ENCODE results near the gene GORASP1. TPM values are rescaled to one million over a fixed set of nuclear protein-coding genes. Genes with fewer than 3 reads are reported as not detected.

The GORASP1 gene
- total RNA-seq, 5 donors from 2014 or later (not counting 1 experiment from before 2014, with no cell fraction given): 26.7 to 55.5 (median 41.5) TPM

GRCh38 chr3:39122813-39123212, 15.4 kb upstream of the GORASP1 start:
- Histone ChIP-seq H3K9me3 (no peaks in the 10 kb centered on the region), H3K36me3 (ENCODE audit: control insufficient read depth in 2 of 2, extremely low read depth in 1 of 2, insufficient read depth in 1 of 2, low read length in 1 of 2) (no peaks in the 10 kb centered on the region), H3K27ac (ENCODE audit: low read length) (no peak overlapping the region), H3K27me3 (replicated peaks in 1 of 2; ENCODE audit: control insufficient read depth in 2 of 2, extremely low read depth in 1 of 2, insufficient read depth in 2 of 2, low read length in 1 of 2) (peaks cover 0 to 9% of the 10 kb centered on the region in 2 experiments), H3K4me3 (ENCODE audit: control insufficient read depth in 1 of 2, extremely low read depth in 1 of 2, low read length in 1 of 2) (no peak overlapping the region), H3K4me1 (ENCODE audit: control insufficient read depth in 1 of 2, extremely low read depth in 1 of 2, insufficient read depth in 2 of 2, low read length in 2 of 2) (peaks cover 5 to 10% of the 10 kb centered on the region in 2 experiments)
- WGBS (ENCODE audit: insufficient coverage): no CpG with 5 or more reads among the region's 1 CpG
- H3K27me3 Mint-ChIP-seq: no peaks in the 10 kb centered on the region
- peaks cover 15 to 22% (median 18%) of the 10 kb centered on the region in 3 donors for H3K4me1 Mint-ChIP-seq
- CTCF ChIA-PET: no interaction called here
- H3K36me3 Mint-ChIP-seq: peaks cover 10% of the 10 kb centered on the region
- no peak for ATAC-seq (replicated peaks in 1 of 4)
- H3K9me3 Mint-ChIP-seq: no peaks in the 10 kb centered on the region
- no peak overlapping the region for H3K27ac Mint-ChIP-seq
- DNase-seq: no peak
- H3K4me3 Mint-ChIP-seq: no peak overlapping the region
- POLR2A ChIA-PET: no interaction called here

GRCh38 chr3:39121621-39122020, 14.2 kb upstream of the GORASP1 start:
- H3K36me3 ChIP-seq (ENCODE audit: control insufficient read depth in 2 of 2, extremely low read depth in 1 of 2, insufficient read depth in 1 of 2, low read length in 1 of 2): no peaks in the 10 kb centered on the region
- Mint-ChIP-seq H3K9me3 (no peaks in the 10 kb centered on the region), H3K27ac (no peak overlapping the region), H3K4me1 (peaks cover 3 to 11% (median 6%) of the 10 kb centered on the region in 3 donors), H3K27me3 (no peaks in the 10 kb centered on the region), H3K36me3 (peaks cover 14% of the 10 kb centered on the region), H3K4me3 (no peak overlapping the region)
- DNase-seq: no peak
- POLR2A ChIA-PET: no interaction called here
- no peak overlapping the region for H3K4me3 ChIP-seq (ENCODE audit: control insufficient read depth in 1 of 2, extremely low read depth in 1 of 2, low read length in 1 of 2)
- no peak for ATAC-seq (replicated peaks in 1 of 4)
- H3K27ac ChIP-seq (ENCODE audit: low read length): no peak overlapping the region
- no peaks in the 10 kb centered on the region for H3K9me3 ChIP-seq
- WGBS (ENCODE audit: insufficient coverage): no CpG with 5 or more reads among the region's 2 CpGs
- H3K27me3 ChIP-seq (replicated peaks in 1 of 2; ENCODE audit: control insufficient read depth in 2 of 2, extremely low read depth in 1 of 2, insufficient read depth in 2 of 2, low read length in 1 of 2): peaks cover 0 to 9% of the 10 kb centered on the region in 2 experiments
- CTCF ChIA-PET: no interaction called here
- no peaks in the 10 kb centered on the region for H3K4me1 ChIP-seq (ENCODE audit: control insufficient read depth in 1 of 2, extremely low read depth in 1 of 2, insufficient read depth in 2 of 2, low read length in 2 of 2)

- H3K9me3 Mint-ChIP-seq: no peaks in the 10 kb centered on the region
- ChIA-PET CTCF (interaction anchor here in 1 of 2 donors (0.7 kb wide), 1 partner anchor 11 kb away, joined by 3 read pairs; no protein-coding TSS in a partner anchor), POLR2A (interaction anchor here in 1 of 2 donors (0.7 kb wide), 1 partner anchor 1177 kb away, joined by 4 read pairs; no protein-coding TSS in a partner anchor)
- no peaks in the 10 kb centered on the region for H3K27me3 Mint-ChIP-seq
- ATAC-seq (replicated peaks in 1 of 4): no peak
- H3K4me1 Mint-ChIP-seq: peaks cover 0 to 7% (median 0%) of the 10 kb centered on the region in 3 donors
- peaks cover 14% of the 10 kb centered on the region for H3K36me3 Mint-ChIP-seq
- 80% methylated on average over 1 of the region's 5 CpGs for WGBS (ENCODE audit: insufficient coverage)
- Histone ChIP-seq H3K36me3 (ENCODE audit: control insufficient read depth in 2 of 2, extremely low read depth in 1 of 2, insufficient read depth in 1 of 2, low read length in 1 of 2) (no peaks in the 10 kb centered on the region), H3K27ac (ENCODE audit: low read length) (no peak overlapping the region), H3K4me1 (ENCODE audit: control insufficient read depth in 1 of 2, extremely low read depth in 1 of 2, insufficient read depth in 2 of 2, low read length in 2 of 2) (no peaks in the 10 kb centered on the region), H3K27me3 (replicated peaks in 1 of 2; ENCODE audit: control insufficient read depth in 2 of 2, extremely low read depth in 1 of 2, insufficient read depth in 2 of 2, low read length in 1 of 2) (peaks cover 0 to 9% of the 10 kb centered on the region in 2 experiments), H3K9me3 (no peaks in the 10 kb centered on the region), H3K4me3 (ENCODE audit: control insufficient read depth in 1 of 2, extremely low read depth in 1 of 2, low read length in 1 of 2) (no peak overlapping the region)
- DNase-seq: no peak
- no peak overlapping the region for H3K4me3 Mint-ChIP-seq
- no peak overlapping the region for H3K27ac Mint-ChIP-seq
Measured at GRCh38 chr3:39118931-39119660, 11.7 kb upstream of the GORASP1 start.

- Histone ChIP-seq H3K36me3 (ENCODE audit: control insufficient read depth in 2 of 2, extremely low read depth in 1 of 2, insufficient read depth in 1 of 2, low read length in 1 of 2) (no peaks in the 10 kb centered on the region), H3K4me3 (ENCODE audit: control insufficient read depth in 1 of 2, extremely low read depth in 1 of 2, low read length in 1 of 2) (no peak overlapping the region), H3K9me3 (no peaks in the 10 kb centered on the region), H3K4me1 (ENCODE audit: control insufficient read depth in 1 of 2, extremely low read depth in 1 of 2, insufficient read depth in 2 of 2, low read length in 2 of 2) (no peaks in the 10 kb centered on the region), H3K27me3 (replicated peaks in 1 of 2; ENCODE audit: control insufficient read depth in 2 of 2, extremely low read depth in 1 of 2, insufficient read depth in 2 of 2, low read length in 1 of 2) (peaks cover 0 to 9% of the 10 kb centered on the region in 2 experiments), H3K27ac (ENCODE audit: low read length) (no peak overlapping the region)
- DNase-seq: no peak
- H3K36me3 Mint-ChIP-seq: peaks cover 14% of the 10 kb centered on the region
- WGBS (ENCODE audit: insufficient coverage): 20% methylated on average over 1 of the region's 3 CpGs
- H3K9me3 Mint-ChIP-seq: no peaks in the 10 kb centered on the region
- ChIA-PET CTCF (interaction anchor here in 1 of 2 donors (0.5 to 1.3 kb wide), 3 partner anchors 8 to 174 kb away, joined by 3 to 4 read pairs (median 3); no protein-coding TSS in a partner anchor), POLR2A (no interaction called here)
- H3K27ac Mint-ChIP-seq: no peak overlapping the region
- no peaks in the 10 kb centered on the region for H3K27me3 Mint-ChIP-seq
- peaks cover 0 to 7% (median 0%) of the 10 kb centered on the region in 3 donors for H3K4me1 Mint-ChIP-seq
- no peak for ATAC-seq (replicated peaks in 1 of 4)
- no peak overlapping the region for H3K4me3 Mint-ChIP-seq
Measured at GRCh38 chr3:39118079-39118478, 10.7 kb upstream of the GORASP1 start.

GRCh38 chr3:39115870-39116269, 8.4 kb upstream of the GORASP1 start:
- Histone ChIP-seq H3K4me3 (ENCODE audit: control insufficient read depth in 1 of 2, extremely low read depth in 1 of 2, low read length in 1 of 2) (no peak overlapping the region), H3K9me3 (no peaks in the 10 kb centered on the region), H3K27me3 (replicated peaks in 1 of 2; ENCODE audit: control insufficient read depth in 2 of 2, extremely low read depth in 1 of 2, insufficient read depth in 2 of 2, low read length in 1 of 2) (peaks cover 0 to 3% of the 10 kb centered on the region in 2 experiments), H3K27ac (ENCODE audit: low read length) (no peak overlapping the region), H3K36me3 (ENCODE audit: control insufficient read depth in 2 of 2, extremely low read depth in 1 of 2, insufficient read depth in 1 of 2, low read length in 1 of 2) (no peaks in the 10 kb centered on the region), H3K4me1 (ENCODE audit: control insufficient read depth in 1 of 2, extremely low read depth in 1 of 2, insufficient read depth in 2 of 2, low read length in 2 of 2) (no peaks in the 10 kb centered on the region)
- ATAC-seq (replicated peaks in 1 of 4) (no peak), DNase-seq (no peak)
- ChIA-PET POLR2A (interaction anchor here in 1 of 2 donors (0.6 to 0.7 kb wide), 2 partner anchors 10 to 97 kb away, joined by 3 read pairs; no protein-coding TSS in a partner anchor), CTCF (interaction anchor here in 1 of 2 donors (0.6 kb wide), 1 partner anchor 58 kb away, joined by 4 read pairs; no protein-coding TSS in a partner anchor)
- no peak overlapping the region for H3K27ac Mint-ChIP-seq
- H3K4me1 Mint-ChIP-seq: no peaks in the 10 kb centered on the region
- H3K4me3 Mint-ChIP-seq: no peak overlapping the region
- 100% methylated on average over 1 of the region's 3 CpGs for WGBS (ENCODE audit: insufficient coverage)
- no peaks in the 10 kb centered on the region for H3K27me3 Mint-ChIP-seq
- no peaks in the 10 kb centered on the region for H3K9me3 Mint-ChIP-seq
- peaks cover 14% of the 10 kb centered on the region for H3K36me3 Mint-ChIP-seq

GRCh38 chr3:39114456-39114855, 7.0 kb upstream of the GORASP1 start:
- Mint-ChIP-seq H3K36me3 (peaks cover 14% of the 10 kb centered on the region), H3K27me3 (no peaks in the 10 kb centered on the region), H3K4me1 (peaks cover 0 to under 1% (median under 1%) of the 10 kb centered on the region in 3 donors), H3K9me3 (no peaks in the 10 kb centered on the region), H3K27ac (no peak overlapping the region), H3K4me3 (no peak overlapping the region)
- ATAC-seq (replicated peaks in 1 of 4): no peak
- no peaks in the 10 kb centered on the region for H3K9me3 ChIP-seq
- H3K27ac ChIP-seq (ENCODE audit: low read length): no peak overlapping the region
- POLR2A ChIA-PET: interaction anchor here in 1 of 2 donors (0.5 kb wide), 1 partner anchor 33 kb away, joined by 6 read pairs; no protein-coding TSS in a partner anchor
- CTCF ChIA-PET: no interaction called here
- no peak overlapping the region for H3K4me3 ChIP-seq (ENCODE audit: control insufficient read depth in 1 of 2, extremely low read depth in 1 of 2, low read length in 1 of 2)
- no peaks in the 10 kb centered on the region for H3K27me3 ChIP-seq (replicated peaks in 1 of 2; ENCODE audit: control insufficient read depth in 2 of 2, extremely low read depth in 1 of 2, insufficient read depth in 2 of 2, low read length in 1 of 2)
- 82% methylated on average over 5 of the region's 5 CpGs for WGBS (ENCODE audit: insufficient coverage)
- no peak for DNase-seq
- no peaks in the 10 kb centered on the region for H3K4me1 ChIP-seq (ENCODE audit: control insufficient read depth in 1 of 2, extremely low read depth in 1 of 2, insufficient read depth in 2 of 2, low read length in 2 of 2)
- no peaks in the 10 kb centered on the region for H3K36me3 ChIP-seq (ENCODE audit: control insufficient read depth in 2 of 2, extremely low read depth in 1 of 2, insufficient read depth in 1 of 2, low read length in 1 of 2)
